Glutamatergic neuron (in vitro differentiated cells): ENCODE measurements around the gene OGA. TPM values are rescaled to one million over a fixed set of nuclear protein-coding genes. Genes with fewer than 3 reads are reported as not detected.

Source experiments
- DNase-seq: peaks from one replicate; pipeline ENCODE4 v3.0.0; 2022
- H3K27ac Mint-ChIP-seq: one replicate; pipeline ENCODE4 v1.8.0; 2020; ENCODE audit warnings: mild to moderate bottlenecking, mixed read lengths, inconsistent platforms; ENCODE audit not compliant: unreplicated experiment
- H3K27me3 Mint-ChIP-seq: one replicate; pipeline ENCODE4 v1.8.0; 2020; ENCODE audit warnings: mild to moderate bottlenecking, moderate library complexity, mixed read lengths, inconsistent platforms; ENCODE audit not compliant: unreplicated experiment
- H3K36me3 Mint-ChIP-seq: one replicate; pipeline ENCODE4 v1.8.0; 2020; ENCODE audit warnings: mild to moderate bottlenecking, mixed read lengths, inconsistent platforms; ENCODE audit not compliant: unreplicated experiment
- H3K4me1 Mint-ChIP-seq: one replicate; pipeline ENCODE4 v1.8.0; 2020; ENCODE audit warnings: mild to moderate bottlenecking, low read depth, mixed read lengths, inconsistent platforms; ENCODE audit not compliant: unreplicated experiment
- H3K4me3 Mint-ChIP-seq: one replicate; pipeline ENCODE4 v1.8.0; 2020; ENCODE audit warnings: mild to moderate bottlenecking, mixed read lengths, inconsistent platforms; ENCODE audit not compliant: unreplicated experiment
- H3K9me3 Mint-ChIP-seq: one replicate; pipeline ENCODE4 v1.8.0; 2020; ENCODE audit warnings: mild to moderate bottlenecking, moderate library complexity, mixed read lengths, inconsistent platforms; ENCODE audit not compliant: unreplicated experiment
- total RNA-seq: library from RNA; stranded (reverse); fragmentation: NEBNext Ultra II Directional; extraction: Animal tissue kit (Norgen Biotek cat#: 25700); gene quantifications from one replicate; pipeline ENCODE4 v1.2.1, GENCODE V29; 2021; ENCODE audit not compliant: unreplicated experiment
- TF ChIP-seq, protein P1 (sequence below): fragments of 200-600 bp; sonication (generic); IDR thresholded peaks from one replicate; pipeline ENCODE4 v1.5.0; 2021; ENCODE audit not compliant: partially characterized antibody, unreplicated experiment

OGA gene
- total RNA-seq, 1 donor from 2014 or later: 277 TPM

DNA sequence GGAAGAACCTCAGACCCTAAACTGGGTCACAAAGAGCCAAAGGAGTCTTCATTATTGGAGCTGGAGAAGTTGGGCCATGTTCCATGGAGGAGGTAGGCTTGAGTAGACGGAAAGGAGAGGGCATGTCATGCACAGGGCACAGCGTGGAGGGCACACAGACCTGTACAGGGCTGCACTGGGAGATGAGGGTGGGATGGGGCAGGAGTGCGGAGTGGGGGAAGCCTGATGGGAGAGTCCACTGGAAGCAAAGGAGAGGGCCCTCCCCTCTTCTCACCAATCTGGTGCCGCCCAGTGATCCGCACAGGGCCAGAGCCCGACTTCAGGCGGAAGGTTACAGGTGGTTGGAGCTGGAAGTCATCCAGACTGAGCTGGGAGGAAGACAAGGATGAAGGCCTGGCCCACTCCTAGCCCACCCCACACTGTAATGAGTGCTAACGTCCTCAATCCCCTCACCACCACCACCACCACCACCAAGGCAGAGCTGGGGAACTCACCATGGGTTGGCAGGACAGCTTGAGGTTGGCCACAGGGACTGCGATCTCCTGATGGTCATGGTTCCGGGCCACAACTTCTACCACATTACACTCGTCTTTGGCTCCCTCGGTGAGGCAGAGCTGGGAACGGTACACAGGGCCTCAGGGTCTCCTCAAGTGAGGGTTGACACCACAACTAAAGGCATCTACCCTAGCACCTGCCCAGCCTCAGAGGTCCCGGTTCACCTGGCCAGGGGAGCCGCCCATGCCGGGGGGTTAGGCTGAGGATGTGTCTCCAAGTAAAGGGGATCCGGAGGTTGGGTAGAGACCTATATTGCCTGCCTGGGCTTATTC lies 36.0 kb downstream of the OGA start:
- no peak for DNase-seq
- no peak overlapping the region for H3K27ac Mint-ChIP-seq

GRCh38 chr10:101781655-101781983 lies 36.6 kb downstream of the OGA start:
- Mint-ChIP-seq H3K9me3 (peaks cover 16% of the 10 kb centered on the region), H3K27ac (no peak overlapping the region), H3K27me3 (peaks cover 18% of the 10 kb centered on the region), H3K36me3 (no peaks in the 10 kb centered on the region), H3K4me3 (peak overlapping the region; percentile 49), H3K4me1 (peaks cover 23% of the 10 kb centered on the region)
- TF ChIP-seq, protein P1, sequence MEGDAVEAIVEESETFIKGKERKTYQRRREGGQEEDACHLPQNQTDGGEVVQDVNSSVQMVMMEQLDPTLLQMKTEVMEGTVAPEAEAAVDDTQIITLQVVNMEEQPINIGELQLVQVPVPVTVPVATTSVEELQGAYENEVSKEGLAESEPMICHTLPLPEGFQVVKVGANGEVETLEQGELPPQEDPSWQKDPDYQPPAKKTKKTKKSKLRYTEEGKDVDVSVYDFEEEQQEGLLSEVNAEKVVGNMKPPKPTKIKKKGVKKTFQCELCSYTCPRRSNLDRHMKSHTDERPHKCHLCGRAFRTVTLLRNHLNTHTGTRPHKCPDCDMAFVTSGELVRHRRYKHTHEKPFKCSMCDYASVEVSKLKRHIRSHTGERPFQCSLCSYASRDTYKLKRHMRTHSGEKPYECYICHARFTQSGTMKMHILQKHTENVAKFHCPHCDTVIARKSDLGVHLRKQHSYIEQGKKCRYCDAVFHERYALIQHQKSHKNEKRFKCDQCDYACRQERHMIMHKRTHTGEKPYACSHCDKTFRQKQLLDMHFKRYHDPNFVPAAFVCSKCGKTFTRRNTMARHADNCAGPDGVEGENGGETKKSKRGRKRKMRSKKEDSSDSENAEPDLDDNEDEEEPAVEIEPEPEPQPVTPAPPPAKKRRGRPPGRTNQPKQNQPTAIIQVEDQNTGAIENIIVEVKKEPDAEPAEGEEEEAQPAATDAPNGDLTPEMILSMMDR: no peak
- no peak for DNase-seq

More for the DNA sequence above, 36.0 kb downstream of the OGA start:
- peak overlapping the region; percentile 98 for H3K4me3 Mint-ChIP-seq
- H3K27me3 Mint-ChIP-seq: peaks cover 18% of the 10 kb centered on the region
- TF ChIP-seq, protein P1: no peak
- peaks cover 23% of the 10 kb centered on the region for H3K4me1 Mint-ChIP-seq
- no peaks in the 10 kb centered on the region for H3K36me3 Mint-ChIP-seq
- H3K9me3 Mint-ChIP-seq: peaks cover 16% of the 10 kb centered on the region

DNA sequence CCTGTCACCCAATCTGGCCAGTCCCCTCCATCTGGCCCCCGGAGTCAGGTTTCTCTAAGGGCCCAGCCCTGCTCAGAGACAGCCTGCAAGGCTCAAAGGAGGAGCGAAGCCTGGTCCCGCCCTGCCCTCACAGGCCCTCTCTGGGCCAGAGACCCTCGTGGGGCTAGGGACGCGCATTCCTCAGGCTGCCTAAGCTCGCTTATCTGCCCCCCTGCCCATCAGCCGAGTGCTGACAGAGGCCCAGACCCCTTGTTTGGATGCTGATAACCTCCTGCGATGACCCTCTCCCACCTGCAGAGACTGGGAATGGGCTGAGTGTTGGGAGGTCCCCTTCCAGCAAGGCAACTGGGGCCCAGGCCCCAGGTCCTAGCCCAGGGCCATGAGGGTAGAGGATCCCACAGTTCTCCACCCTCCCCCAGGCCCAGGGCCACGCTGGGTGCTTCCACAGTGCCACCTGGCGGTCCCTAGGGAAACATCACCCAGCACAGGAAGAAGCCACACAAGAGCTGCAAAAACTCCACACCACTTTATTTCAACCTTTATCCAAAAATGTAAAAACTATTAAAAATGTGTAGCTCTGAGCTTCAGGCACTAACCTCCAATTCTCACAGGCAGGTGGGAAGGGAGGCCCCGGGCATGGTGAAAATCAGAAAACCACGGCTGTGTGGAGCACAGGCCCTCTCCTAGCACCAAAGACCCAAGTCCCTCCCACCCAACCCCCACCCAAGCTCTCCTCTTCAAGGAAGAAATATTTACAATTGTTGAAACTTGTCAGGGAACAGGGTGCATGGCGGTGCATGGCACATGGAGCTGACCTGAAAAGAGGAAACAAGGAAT lies 37.2 kb downstream of the OGA start:
- Mint-ChIP-seq H3K27me3 (peaks cover 18% of the 10 kb centered on the region), H3K36me3 (no peaks in the 10 kb centered on the region), H3K9me3 (peaks cover 16% of the 10 kb centered on the region), H3K4me3 (no peak overlapping the region), H3K4me1 (peaks cover 23% of the 10 kb centered on the region), H3K27ac (no peak overlapping the region)
- peak; percentile 75 for DNase-seq
- TF ChIP-seq, protein P1: peak; percentile 82

GRCh38 chr10:101780187-101780817 lies 37.9 kb downstream of the OGA start:
- Mint-ChIP-seq H3K27me3 (peaks cover 18% of the 10 kb centered on the region), H3K27ac (peak overlapping the region; percentile 72), H3K4me3 (peak overlapping the region; percentile 34)

More at GRCh38 chr10:101780187-101780817, 37.9 kb downstream of the OGA start:
- no peaks in the 10 kb centered on the region for H3K36me3 Mint-ChIP-seq
- TF ChIP-seq, protein P1: peak; percentile 15
- peaks cover 23% of the 10 kb centered on the region for H3K4me1 Mint-ChIP-seq
- no peak for DNase-seq
- peaks cover 16% of the 10 kb centered on the region for H3K9me3 Mint-ChIP-seq
